Measurements from ENCODE around the gene SLC25A23. TPM values are rescaled to one million over a fixed set of nuclear protein-coding genes. Genes with fewer than 3 reads are reported as not detected.
"Not testable (repeated sequence)": the region's sequence is repeated elsewhere in the genome, so short reads cannot be mapped to it uniquely, and the experiment has no call there.

Gene SLC25A23
- total RNA-seq, 1 donor from 2014 or later: 116 TPM

GRCh38 chr19:6406401-6406800 is 53.2 kb downstream of the SLC25A23 start:
- no peaks in the 10 kb centered on the region for H3K9me3 ChIP-seq (replicated peaks)
- H3K27me3 ChIP-seq (ENCODE audit: low read depth): no peaks in the 10 kb centered on the region
- H3K4me3 ChIP-seq: no peak overlapping the region
- H3K4me1 ChIP-seq: no peaks in the 10 kb centered on the region
- intact Hi-C loops (cut with micrococcal nuclease): no loop called here
- DNase-seq: no peak
- H3K27ac ChIP-seq (replicated peaks): no peak overlapping the region
- H3K36me3 ChIP-seq: no peaks in the 10 kb centered on the region
- TF ChIP-seq, protein P1, sequence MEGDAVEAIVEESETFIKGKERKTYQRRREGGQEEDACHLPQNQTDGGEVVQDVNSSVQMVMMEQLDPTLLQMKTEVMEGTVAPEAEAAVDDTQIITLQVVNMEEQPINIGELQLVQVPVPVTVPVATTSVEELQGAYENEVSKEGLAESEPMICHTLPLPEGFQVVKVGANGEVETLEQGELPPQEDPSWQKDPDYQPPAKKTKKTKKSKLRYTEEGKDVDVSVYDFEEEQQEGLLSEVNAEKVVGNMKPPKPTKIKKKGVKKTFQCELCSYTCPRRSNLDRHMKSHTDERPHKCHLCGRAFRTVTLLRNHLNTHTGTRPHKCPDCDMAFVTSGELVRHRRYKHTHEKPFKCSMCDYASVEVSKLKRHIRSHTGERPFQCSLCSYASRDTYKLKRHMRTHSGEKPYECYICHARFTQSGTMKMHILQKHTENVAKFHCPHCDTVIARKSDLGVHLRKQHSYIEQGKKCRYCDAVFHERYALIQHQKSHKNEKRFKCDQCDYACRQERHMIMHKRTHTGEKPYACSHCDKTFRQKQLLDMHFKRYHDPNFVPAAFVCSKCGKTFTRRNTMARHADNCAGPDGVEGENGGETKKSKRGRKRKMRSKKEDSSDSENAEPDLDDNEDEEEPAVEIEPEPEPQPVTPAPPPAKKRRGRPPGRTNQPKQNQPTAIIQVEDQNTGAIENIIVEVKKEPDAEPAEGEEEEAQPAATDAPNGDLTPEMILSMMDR (IDR thresholded peaks at IDR 0.05; ENCODE audit: borderline replicate concordance): no peak

DNA sequence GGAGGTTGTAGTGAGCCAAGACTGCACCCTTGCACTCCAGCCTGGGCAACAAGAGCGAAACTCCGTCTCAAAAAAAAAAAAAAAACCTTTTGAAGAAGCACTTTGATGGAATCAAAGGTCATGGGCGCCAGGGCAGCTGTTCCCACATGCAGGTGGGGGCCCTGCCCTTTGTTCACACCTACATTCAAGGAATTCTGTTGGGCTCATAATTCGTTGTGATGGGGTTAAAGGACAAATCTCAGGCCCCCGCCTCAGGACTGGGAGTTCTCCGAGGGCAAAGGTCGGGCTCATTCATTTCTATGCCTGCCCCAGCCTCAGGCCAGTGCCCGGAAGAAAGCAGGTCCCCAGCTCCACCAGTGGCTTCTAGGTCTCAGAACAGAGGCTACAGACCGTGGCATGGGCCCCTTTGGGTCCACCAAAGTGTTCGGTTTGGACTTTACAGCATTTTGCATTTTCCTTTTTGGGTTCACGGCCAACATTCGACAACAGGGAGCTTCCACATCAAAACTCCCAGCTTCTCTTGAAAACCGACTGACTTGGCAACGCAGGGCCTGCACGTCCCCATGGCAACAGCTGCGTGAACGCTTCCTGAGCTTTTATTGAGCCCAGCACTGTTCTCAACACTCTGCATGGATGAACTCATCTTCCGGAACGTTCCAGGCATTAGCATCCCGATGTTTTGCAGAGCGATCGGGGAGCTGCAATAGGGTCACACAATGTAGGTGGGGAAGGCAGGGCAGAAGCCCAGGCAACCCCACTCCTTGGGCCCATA is 56.6 kb downstream of the SLC25A23 start:
- TF ChIP-seq, protein P1 (IDR thresholded peaks at IDR 0.05; ENCODE audit: borderline replicate concordance): no peak
- no peaks in the 10 kb centered on the region for H3K4me1 ChIP-seq
- no peaks in the 10 kb centered on the region for H3K36me3 ChIP-seq
- no peak for DNase-seq
- H3K4me3 ChIP-seq: no peak overlapping the region
- no peaks in the 10 kb centered on the region for H3K9me3 ChIP-seq (replicated peaks)
- intact Hi-C loops (cut with micrococcal nuclease): no loop called here
- H3K27me3 ChIP-seq (ENCODE audit: low read depth): no peaks in the 10 kb centered on the region
- H3K27ac ChIP-seq (replicated peaks): no peak overlapping the region

- H3K27me3 ChIP-seq (ENCODE audit: low read depth): no peaks in the 10 kb centered on the region
- no peak overlapping the region for H3K4me3 ChIP-seq
- intact Hi-C loops (cut with micrococcal nuclease): no loop called here
- no peaks in the 10 kb centered on the region for H3K4me1 ChIP-seq
- TF ChIP-seq, protein P1 (IDR thresholded peaks at IDR 0.05; ENCODE audit: borderline replicate concordance): no peak
- H3K27ac ChIP-seq (replicated peaks): no peak overlapping the region
- H3K9me3 ChIP-seq (replicated peaks): no peaks in the 10 kb centered on the region
- DNase-seq: no peak
- H3K36me3 ChIP-seq: no peaks in the 10 kb centered on the region
Measured at GRCh38 chr19:6402058-6402457, 57.5 kb downstream of the SLC25A23 start.

- H3K27me3 ChIP-seq (ENCODE audit: low read depth); H3K36me3 ChIP-seq; DNase-seq; H3K4me3 ChIP-seq; intact Hi-C loops (cut with micrococcal nuclease); H3K9me3 ChIP-seq (replicated peaks); H3K4me1 ChIP-seq; H3K27ac ChIP-seq (replicated peaks): not testable (repeated sequence)
Measured at GRCh38 chr19:6400062-6400944, 59.3 kb downstream of the SLC25A23 start.

DNA sequence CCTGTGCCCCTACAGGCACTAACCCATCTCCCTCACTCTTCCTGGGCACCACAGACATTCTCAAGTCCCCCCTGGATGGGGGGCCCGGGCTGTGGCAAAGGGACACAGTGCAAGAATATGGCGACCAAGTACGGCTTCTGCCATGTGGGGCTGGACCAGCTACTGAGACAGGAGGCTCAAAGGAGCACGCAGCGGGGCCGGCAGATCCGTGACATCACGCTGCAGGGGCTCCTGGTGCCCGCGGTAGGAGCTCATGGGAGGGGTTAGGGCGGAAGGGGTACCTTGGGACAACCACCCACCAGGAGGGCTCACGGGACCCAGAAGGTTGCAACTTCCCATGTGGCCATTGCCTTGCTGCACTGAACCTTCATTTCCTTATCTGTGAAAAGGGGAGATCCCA is 63.3 kb downstream of the SLC25A23 start:
- intact Hi-C loops (cut with micrococcal nuclease): no loop called here
- DNase-seq: no peak
- peaks cover 24% of the 10 kb centered on the region for H3K4me1 ChIP-seq
- peaks cover 5% of the 10 kb centered on the region for H3K36me3 ChIP-seq
- H3K27me3 ChIP-seq (ENCODE audit: low read depth): no peaks in the 10 kb centered on the region
- H3K4me3 ChIP-seq: no peak overlapping the region
- H3K9me3 ChIP-seq (replicated peaks): no peaks in the 10 kb centered on the region
- TF ChIP-seq, protein P1 (IDR thresholded peaks at IDR 0.05; ENCODE audit: borderline replicate concordance): no peak
- no peak overlapping the region for H3K27ac ChIP-seq (replicated peaks)

DNA sequence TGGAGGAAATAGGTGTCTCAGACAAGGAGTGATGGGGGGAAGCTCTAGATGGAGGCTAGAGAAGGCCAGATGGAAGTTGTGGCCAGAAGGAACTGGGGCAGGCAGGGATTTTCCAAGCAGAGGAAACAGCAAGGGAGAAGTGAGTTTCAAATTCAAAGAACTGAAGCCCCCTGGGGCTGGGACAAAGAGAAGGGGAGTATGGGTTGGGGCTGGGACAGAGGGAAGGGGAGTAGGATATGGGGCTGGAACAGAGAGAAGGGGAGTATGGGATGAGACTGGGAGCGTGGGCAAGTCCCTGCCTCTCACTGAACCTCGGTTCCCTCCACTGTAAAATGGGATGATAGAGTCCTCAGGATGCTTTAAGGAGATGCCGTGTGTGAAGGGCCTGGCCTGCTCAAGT is 64.8 kb downstream of the SLC25A23 start:
- H3K36me3 ChIP-seq: peaks cover 13% of the 10 kb centered on the region
- no peak overlapping the region for H3K4me3 ChIP-seq
- TF ChIP-seq, protein P1 (IDR thresholded peaks at IDR 0.05; ENCODE audit: borderline replicate concordance): no peak
- H3K9me3 ChIP-seq (replicated peaks): no peaks in the 10 kb centered on the region
- intact Hi-C loops (cut with micrococcal nuclease): no loop called here
- H3K4me1 ChIP-seq: peaks cover 24% of the 10 kb centered on the region
- no peak for DNase-seq
- H3K27ac ChIP-seq (replicated peaks): no peak overlapping the region
- H3K27me3 ChIP-seq (ENCODE audit: low read depth): no peaks in the 10 kb centered on the region

Measured in left ventricle myocardium inferior (tissue), 1 donor.